Suppressor macrophage (primary cell): ENCODE results near the gene ATP6V0C.

Experiments used
- DNase-seq, 4 experiments: peaks; one replicate each; pipeline ENCODE4 v3.0.0-alpha.2; 2020 to 2022
- total RNA-seq, 17 experiments: gene quantifications; one replicate each; lab custom pipeline; 2026; ENCODE audit warnings: mixed read lengths in 6 of 17, inconsistent platforms in 3 of 17; lab: John Stamatoyannopoulos, UW

ATP6V0C gene
- 0 to 1.4 (median 0.33) reads per million in 17 experiments for total RNA-seq

DNA sequence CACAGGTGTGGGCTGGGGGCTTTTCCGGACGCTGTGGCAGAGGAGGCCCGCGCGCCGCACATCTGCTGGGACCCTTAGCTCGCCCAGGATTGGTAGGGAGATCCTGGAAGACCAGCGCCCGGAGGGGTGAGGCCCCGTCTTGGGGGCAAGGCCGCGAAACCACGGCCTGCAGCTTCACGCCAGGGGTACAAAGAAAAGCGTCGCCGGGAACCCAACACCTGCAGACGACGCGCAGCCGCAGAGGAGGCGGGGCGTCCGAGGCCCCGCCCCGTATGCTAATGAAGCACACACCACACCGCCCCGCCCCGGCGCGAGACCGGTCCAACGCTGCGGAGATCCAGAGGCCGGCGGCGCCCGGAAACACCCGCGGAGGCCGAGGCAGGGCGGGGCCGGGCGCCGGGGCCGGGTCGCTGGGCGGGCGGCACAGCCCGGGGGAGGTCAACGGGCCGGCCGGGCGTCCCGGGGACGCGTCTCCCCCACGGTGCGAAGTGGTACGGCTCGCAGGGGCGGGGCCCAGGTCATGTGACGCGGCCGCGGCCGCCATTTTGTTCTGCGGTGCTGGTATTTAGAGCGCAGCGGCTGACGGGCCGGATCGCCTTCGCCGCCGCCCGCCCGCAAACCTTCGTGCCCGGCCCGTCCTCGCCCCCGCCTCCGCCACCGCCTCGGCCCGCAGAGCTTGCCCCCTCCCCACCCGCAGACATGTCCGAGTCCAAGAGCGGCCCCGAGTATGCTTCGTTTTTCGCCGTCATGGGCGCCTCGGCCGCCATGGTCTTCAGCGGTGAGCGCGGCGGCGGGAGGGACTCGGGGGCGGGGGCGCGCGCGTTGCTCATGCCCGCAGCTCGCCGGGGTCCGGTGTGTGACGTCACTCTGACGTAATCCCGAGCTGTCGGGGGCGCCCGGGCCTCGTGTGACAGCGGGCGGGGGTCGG lies at the start of gene ATP6V0C:
TSS of gene ATP6V0C (plus strand) at position 548 of the 928 bp plus-strand sequence. CDS start at position 700, 152 bp downstream.
- DNase-seq = peak; percentile 93 to 99 (median 97)

DNA sequence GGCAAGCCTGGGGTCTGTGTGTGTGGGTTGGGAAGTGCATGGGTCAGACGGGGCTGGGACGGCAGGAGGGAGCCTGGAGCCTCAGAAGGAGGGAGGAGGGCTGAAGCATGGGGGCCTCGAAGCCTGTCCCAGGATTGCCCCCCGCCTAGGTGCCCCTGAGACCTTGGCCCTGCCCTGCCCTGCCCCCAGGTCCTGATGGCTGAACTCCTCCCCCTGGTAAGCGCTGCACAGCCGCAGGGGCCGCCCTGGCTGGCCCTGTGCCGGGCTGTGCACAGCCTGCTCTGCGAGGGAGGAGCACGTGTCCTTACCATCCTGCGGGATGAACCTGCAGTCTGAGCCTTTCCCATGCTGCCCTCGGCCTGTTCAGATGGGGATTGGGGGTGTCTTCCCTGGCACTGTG lies 49.4 kb upstream of the ATP6V0C start:
- DNase-seq = no peak

DNA sequence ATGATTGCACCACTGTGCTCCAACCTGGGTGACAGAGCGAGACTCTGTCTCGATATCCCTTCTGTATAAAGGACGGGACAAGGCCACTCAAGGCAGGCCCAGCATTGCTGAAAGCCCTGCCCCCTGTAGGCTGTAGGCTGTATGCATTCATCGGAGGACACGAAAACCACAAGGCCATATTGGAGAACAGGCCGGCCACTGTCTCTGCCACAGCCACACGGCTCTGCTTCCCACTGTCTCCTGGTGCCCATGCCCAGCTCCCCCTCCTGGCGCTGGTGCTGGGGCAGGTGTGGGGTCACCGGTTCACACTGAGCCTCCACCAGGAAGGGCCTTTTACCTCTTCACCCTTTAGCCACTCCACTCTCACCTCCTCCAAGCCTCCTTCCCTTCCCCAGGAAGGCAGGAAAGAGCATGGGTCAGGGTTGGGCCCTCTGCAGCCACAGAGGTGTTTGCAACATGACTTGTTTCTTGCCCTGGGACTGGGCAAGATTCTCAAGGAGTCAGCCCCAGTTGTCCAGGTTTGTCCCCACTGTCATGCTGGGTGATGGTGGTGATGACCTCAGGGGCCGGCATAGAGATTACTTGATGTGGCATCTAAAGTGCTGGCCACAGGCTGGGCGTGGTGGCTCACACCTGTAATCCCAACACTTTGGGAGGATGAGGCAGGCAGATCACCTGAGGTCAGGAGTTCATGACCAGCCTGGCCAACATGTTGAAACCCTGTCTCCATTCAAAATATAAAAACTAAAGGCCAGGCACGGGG lies 47.9 kb upstream of the ATP6V0C start:
- DNase-seq = peak in 1 of 4 experiments; percentile 36

DNA sequence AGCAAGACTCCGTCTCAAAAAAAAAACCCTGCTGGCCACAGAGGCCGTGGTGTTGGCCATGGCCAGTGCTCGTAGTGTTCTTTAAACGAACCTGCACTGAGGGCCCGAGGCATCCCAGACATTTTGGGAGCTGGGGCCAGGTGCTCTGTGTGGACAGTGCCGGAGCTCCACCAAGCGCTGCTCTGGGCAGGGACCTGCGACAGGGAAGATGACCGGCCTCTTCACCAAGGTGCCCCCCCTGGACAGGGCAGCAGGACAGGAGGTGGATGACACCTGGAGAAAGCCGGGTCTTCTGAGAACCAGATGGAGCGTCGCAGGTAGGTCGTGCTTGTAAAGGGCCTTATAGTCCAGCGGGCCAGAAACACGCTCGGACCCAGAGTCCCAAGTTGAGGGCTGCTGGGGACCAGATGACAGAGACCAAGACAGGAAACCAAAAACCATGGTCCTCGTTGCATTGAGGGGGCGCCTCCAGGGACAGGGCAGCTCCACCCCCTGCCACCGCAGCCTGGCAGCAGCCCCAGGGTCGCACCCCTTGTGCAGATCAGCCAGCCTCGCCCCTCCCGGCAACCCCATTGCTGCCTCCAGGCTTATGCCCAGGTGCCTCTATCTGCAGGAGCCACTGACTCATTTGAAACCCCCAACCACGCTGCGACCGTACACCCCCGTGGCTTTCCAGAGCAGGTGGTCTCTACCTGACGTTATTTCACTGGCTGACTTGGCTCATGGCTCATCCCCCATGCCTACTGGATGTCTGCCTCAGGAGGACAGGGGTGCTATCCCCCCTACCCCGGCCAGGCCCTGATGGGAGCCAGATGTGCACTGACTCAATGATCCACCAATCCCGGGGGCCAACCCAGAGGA lies 46.9 kb upstream of the ATP6V0C start:
- no peak for DNase-seq

DNA sequence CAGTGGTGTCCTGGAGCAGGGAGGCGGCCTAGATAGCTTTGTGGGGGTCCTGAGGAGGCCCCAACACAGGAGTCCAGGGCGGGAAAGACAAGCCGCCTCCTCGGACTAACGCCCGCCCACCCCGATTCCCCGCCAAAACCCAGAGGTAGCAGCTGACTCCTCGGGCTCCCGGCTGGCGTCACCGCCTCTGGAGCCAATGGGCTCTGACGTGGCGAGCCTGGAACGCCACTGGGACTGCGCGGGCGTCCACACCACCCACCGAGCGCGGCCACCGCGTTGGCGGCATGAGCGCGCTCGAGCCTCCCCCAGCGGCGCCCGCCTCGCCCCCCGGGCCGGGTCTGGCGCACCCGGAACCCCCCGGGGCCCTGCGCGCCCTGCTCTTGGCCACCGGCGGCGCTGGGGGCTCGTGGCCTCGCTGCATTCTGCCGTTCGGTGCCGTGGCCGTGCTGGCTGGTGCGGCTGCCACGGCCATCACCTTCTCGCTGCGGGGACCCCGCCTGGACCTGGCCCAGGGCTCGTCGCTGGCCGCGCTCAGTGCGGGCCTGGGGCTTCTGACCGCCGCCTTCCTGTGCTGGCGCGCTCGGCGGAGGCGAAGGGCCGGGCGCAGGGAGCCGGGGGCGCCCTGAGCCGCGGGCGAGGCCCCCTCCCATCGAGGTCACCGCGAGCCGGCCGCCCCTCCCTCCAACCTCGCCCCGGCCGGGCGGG lies 46.1 kb upstream of the ATP6V0C start:
- DNase-seq = peak; percentile 60 to 78 (median 66)

DNA sequence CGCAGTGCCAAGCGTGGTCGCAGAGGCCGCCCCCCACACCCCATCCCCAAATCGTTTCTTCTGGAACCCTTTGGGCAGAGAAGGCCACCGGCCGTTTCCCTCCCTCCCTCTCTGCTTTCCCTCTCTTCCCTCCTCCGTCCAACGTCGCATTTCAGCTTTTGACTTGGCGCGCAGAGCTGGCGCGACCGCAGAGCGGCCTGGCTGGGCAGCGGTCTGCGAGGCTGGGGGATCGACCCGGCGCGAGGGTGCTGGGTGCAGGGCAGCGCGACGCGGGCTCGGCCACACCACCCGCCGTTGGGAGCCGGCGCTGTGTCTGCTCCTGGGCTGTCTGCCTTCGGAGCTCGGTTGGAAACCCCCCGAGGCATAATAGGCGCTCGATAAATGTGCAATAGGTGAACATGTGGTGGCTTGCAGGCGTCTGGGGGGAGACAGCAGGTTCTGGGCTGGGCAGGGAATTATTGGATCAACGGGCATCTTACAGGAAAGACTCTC lies 45.5 kb upstream of the ATP6V0C start:
- peak in 3 of 4 experiments; percentile 15 to 51 (median 41) for DNase-seq

DNA sequence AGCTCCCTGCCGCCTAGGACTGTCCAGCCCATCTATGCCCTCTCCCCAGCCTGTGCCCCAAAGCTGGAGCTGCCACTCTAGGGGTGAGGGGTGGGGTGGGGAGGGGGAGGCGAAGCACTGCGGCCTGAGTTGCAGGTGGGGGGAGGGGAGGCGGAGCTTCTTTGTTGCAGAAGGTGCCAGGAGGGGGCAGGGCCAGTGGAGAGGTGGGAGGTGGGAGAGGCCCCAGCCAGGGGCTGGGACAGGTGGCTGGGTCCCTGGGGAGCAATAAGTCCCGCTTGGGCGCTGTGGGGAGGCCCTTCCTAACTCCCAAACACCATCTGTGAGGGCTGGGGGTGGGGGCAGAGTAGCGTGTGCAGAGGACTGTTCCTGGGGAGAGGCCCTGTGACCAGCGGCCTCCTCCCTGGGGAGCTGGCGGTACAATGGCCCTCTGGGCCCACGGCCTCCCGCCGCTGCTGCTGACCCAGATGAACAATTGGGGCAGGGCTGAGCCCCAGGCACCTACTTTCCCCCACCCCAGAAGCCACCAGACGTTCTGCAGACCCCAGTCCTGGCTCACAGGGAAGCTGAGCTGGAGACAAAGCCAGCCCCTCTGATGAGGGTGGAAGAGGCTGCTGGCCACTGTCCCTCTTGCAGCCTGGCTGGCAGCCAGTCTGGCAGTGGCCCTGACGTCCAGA lies 44.9 kb upstream of the ATP6V0C start:
- no peak for DNase-seq

DNA sequence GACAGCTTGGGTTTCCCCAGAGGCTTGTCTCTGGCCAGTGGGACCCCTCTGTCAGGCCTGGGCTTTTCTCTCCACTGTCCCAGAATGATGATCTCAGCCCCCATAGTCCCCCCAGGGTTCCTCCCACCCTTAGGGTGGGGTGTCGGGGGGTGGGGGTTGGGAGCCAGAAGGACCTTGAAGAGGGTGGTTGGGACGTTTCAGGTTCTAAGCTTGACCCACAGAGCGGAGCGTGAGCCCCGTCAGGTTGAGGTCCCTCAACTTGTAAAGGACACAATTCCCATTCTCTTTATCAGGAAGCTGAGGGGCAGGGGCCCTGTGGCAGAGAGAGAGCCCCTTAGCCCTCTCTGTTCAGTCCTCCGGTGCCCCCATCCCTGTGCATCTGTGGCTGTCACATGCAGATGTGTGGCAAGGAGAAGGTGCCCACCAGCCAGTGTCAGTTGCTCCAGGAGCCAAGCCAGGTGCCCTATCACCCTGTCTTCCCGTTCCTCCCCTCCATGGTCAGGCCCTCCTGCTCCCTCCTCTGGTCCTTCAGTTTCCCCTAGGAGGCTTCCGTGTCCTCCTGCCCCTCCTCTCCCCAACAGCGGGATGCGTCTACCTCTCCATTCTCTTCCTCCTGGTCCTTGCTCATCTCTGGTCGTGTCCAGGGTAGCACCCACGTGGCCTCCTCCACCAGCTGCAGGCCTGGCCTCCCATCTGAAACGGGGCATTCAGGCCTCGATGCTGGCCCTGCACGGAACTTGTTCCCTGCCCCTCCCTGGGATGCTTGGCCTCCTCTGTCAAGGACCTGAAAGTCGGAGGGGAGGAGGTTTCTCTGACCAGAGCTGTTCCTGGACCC lies 44.1 kb upstream of the ATP6V0C start:
- DNase-seq = no peak

DNA sequence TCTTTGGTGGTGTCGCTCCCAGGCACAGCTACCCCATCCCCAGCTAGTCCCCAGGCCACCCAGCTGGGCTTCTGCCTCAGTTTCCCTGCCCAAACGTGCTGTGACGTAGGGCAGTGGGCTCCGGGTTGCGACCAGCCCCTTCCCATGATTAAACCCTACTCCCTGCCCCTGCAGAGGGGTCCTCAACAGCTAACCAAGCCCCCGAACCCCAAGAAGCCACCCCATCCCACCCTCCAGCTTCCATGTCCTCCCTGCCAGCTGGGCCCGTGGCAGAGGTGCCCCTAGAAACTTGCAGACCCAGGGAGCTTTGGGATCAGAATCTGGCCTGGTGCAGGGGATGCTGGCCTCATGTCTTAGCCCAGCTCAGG lies 43.5 kb upstream of the ATP6V0C start:
- no peak for DNase-seq

DNA sequence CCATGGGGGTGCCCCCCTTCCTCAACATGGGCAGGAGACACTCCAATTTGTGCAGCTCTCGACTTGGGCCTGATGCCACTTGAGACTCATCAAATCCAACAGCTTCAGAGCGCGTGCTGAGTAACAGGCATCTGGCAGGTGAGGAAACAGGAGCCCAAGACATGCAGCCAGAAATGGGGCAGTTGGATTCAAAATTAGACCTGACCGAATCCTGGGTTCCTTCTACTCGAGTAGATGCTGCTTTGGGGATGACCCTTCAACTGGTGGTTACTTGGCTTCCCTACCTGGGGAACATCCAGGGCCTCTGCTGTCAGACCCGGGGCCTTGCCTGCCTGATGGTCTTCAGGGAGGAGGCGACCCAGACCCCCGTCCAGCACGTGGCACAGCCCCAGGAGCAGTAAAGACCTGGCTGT lies 43.1 kb upstream of the ATP6V0C start:
- no peak for DNase-seq

DNA sequence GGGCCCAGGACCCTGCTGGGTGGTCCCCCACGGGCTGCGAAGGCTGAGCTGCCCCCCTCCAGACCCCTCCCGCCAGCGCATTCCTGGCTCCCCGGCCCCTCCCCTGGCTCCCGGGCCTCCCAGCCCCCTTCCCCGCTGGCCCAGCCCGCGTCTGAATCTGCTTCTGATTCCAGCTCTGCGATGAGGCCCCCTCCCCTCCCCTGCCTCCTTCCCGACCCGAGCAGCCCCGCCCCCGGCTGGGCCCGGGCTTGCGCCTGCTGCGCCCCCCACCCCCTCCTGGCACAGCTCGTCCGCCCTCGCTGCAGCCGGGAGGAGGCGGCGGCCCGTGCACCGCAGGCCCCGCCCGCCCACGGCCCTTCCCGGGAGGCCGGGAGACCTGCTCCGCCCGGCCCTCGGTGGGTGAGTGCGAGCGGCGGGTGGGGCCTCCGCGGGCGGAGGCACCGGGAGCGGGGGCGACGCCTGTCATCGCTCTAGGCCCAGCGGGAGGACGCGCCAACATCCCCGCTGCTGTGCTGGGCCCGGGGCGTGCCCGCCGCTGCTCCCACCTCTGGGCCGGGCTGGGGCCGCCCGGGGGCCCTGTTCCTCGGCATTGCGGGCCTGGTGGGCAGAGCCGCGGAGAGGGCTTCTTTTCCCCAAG lies 42.6 kb upstream of the ATP6V0C start, which contains the start of gene NTN3:
TSS of gene NTN3 (plus strand) at position 282 of the 637 bp plus-strand sequence. CDS start 405 bp downstream, outside the sequence.
- peak in 2 of 4 experiments; percentile 40 to 46 for DNase-seq

DNA sequence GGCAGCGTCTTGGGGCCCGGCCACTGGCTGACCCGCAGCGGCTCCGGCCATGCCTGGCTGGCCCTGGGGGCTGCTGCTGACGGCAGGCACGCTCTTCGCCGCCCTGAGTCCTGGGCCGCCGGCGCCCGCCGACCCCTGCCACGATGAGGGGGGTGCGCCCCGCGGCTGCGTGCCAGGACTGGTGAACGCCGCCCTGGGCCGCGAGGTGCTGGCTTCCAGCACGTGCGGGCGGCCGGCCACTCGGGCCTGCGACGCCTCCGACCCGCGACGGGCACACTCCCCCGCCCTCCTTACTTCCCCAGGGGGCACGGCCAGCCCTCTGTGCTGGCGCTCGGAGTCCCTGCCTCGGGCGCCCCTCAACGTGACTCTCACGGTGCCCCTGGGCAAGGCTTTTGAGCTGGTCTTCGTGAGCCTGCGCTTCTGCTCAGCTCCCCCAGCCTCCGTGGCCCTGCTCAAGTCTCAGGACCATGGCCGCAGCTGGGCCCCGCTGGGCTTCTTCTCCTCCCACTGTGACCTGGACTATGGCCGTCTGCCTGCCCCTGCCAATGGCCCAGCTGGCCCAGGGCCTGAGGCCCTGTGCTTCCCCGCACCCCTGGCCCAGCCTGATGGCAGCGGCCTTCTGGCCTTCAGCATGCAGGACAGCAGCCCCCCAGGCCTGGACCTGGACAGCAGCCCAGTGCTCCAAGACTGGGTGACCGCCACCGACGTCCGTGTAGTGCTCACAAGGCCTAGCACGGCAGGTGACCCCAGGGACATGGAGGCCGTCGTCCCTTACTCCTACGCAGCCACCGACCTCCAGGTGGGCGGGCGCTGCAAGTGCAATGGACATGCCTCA lies 41.9 kb upstream of the ATP6V0C start:
- no peak for DNase-seq

DNA sequence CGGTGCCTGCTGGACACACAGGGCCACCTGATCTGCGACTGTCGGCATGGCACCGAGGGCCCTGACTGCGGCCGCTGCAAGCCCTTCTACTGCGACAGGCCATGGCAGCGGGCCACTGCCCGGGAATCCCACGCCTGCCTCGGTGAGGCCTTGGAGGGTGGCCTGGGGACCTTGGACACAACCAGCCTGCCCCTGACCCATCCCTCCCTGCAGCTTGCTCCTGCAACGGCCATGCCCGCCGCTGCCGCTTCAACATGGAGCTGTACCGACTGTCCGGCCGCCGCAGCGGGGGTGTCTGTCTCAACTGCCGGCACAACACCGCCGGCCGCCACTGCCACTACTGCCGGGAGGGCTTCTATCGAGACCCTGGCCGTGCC lies 41.3 kb upstream of the ATP6V0C start:
- DNase-seq = no peak

DNA sequence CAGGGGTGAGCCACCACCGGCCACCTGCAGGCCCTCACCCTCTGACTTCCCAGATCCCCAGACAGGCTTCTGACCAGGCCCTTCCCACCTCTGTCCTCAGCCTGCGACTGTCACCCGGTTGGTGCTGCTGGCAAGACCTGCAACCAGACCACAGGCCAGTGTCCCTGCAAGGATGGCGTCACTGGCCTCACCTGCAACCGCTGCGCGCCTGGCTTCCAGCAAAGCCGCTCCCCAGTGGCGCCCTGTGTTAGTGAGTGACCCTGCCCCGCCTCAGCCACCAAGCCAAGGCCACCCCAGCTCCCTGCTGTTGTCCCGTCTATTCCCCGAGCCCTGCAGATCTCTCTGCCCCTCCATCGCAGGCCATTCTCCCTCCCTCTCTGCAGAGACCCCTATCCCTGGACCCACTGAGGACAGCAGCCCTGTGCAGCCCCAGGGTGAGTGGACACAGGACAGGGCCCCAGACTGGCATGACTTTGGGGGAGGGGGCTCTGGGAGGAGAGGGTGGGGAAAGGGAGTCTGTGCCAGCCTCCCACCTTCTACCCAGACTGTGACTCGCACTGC lies 40.8 kb upstream of the ATP6V0C start:
- no peak for DNase-seq

DNA sequence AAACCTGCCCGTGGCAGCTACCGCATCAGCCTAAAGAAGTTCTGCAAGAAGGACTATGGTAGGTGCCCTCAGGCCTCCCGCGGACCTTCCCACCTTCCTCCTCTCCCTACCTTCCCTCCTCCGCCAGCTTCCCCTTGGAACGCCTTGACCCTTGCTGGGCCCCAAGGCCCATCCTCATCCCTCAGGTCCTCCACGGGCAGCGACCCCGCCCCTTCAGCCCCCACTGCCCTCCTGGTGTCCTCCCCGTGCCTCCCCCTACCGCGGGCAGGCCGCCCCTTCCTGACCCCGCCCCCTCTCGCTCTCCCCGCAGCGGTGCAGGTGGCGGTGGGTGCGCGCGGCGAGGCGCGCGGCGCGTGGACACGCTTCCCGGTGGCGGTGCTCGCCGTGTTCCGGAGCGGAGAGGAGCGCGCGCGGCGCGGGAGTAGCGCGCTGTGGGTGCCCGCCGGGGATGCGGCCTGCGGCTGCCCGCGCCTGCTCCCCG lies 40.3 kb upstream of the ATP6V0C start:
- no peak for DNase-seq

DNA sequence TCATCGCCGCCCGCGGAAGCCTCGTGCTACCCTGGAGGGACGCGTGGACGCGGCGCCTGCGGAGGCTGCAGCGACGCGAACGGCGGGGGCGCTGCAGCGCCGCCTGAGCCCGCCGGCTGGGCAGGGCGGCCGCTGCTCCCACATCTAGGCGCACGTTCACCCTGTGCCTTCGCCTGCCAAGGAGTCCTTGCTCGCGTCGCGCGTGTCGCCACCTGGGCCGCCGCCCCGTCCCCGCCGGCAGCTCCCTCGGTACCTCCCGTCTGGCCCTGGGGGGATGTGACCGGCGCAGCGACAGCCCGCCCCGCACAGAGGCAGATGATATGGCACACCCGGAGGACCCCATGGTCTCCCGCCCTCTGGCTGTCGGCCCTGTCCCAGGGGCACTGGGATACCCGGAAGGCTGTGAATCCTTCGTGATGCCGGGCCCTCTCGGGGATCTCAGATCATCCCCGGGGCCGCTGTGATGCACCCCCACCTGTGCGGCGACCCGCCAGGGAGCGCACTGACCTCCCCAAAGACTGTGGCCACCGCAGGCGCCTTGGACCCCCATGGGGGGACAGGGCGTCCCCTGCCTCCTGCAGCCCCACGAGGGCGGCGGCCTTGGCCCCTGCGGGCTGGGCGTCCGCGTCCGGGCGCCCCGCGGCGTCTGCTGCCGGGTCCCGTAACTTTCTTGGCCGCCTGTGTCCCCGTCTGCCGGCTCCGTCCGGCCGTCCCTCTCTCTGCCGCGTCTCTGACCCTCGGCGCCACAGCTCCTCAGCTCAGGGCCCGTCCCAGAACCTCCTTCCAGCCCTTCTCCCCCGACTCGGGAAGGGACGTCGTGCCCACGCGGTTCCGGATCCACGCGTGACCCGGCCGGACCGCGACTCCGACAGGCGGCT lies 39.5 kb upstream of the ATP6V0C start:
- peak; percentile 63 to 89 (median 76) for DNase-seq

DNA sequence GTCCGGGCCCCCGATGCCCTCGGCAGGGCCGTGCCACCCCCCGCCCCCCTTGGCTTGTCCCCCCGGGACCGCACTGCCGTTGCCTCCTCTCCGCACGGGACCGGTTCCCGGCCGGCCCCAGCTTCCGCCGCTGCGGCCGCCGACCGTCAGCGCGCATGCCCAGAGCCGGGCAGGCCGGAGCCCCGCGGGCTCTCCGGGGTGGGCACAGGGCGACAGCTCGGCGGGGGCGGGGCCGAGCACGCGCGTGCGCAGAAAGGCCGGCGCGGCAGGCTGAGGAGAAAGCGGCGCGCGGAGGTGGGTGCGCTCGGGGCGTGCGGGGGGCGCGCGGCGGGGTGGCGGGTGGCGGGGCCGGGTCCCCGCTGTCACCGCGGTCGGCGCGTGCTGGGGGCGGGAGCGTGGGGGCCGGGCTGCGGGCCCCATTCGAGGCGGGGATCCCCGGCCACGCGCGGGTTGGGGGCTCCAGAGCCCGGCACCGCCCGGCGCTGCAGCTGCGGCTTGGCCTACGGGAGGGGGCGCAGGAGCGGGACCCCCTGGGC lies 38.8 kb upstream of the ATP6V0C start, which contains the start of gene TBC1D24:
TSS of gene TBC1D24 (plus strand) at position 251 of the 536 bp plus-strand sequence. CDS start 21,022 bp downstream, outside the sequence.
- DNase-seq = peak; percentile 92 to 97 (median 95)
